HCT116 (cell line): Measurements from ENCODE around the gene IGIP. TPM values are rescaled to one million over a fixed set of nuclear protein-coding genes. Genes with fewer than 3 reads are reported as not detected.

Experiments used
- ATAC-seq: fragments of 200-7000 bp; cut with Tn5 transposase; 2 replicates; pipeline ENCODE4 v1.9.1; 2020; ENCODE audit warnings: mild to moderate bottlenecking, moderate library complexity
- BruUV-seq: library from RNA; stranded (reverse); fragments of 400-500 nt; replicated peaks from 2 replicates; lab custom pipeline; 2021; lab: Mats Ljungman, UMichigan
- CTCF ChIA-PET: fragments of 300-600 bp; sonication (Branson Sonifier 250); formaldehyde crosslinking; loops from one replicate; lab custom pipeline; 2021; ENCODE audit warnings: antibody characterized with exemption; lab: Charles Lee
- POLR2A ChIA-PET: fragments of 300-600, 350-600 bp; sonication (Branson Sonifier 250); formaldehyde crosslinking; loops from one replicate; lab custom pipeline; 2021; ENCODE audit warnings: antibody characterized with exemption; lab: Charles Lee
- RAD21 ChIA-PET, 2 experiments: fragments of 300-600 bp; sonication (Branson Sonifier 250); formaldehyde crosslinking; loops; one replicate each; lab custom pipeline; 2023; ENCODE audit warnings: low total read pairs in 2 of 2; ENCODE audit not compliant: uncharacterized antibody in 2 of 2, unreplicated experiment in 2 of 2, low non-redundant PET in 1 of 2; lab: Charles Lee
- DNase-seq: peaks from one replicate; pipeline ENCODE4 v3.0.0-alpha.2; 2010; ENCODE audit warnings: low read depth, low spot score
- H2AFZ ChIP-seq: fragments of 200-600 bp; shearing (Covaris generic), sonication (generic); 2 replicates; pipeline ENCODE4 v1.6.1; 2017; ENCODE audit warnings: low read depth, mixed run types, mixed read lengths, antibody characterized with exemption, low read length; ENCODE audit not compliant: poor library complexity, severe bottlenecking
- H3K27ac ChIP-seq: 2 replicates; pipeline ENCODE4 v1.5.1; 2012; ENCODE audit warnings: low read depth, low read length
- H3K27me3 ChIP-seq: fragments of 200-600 bp; sonication (generic); 2 replicates; pipeline ENCODE4 v1.6.1; 2016; ENCODE audit warnings: mixed run types, low read length, mixed read lengths; ENCODE audit not compliant: insufficient read depth
- H3K36me3 ChIP-seq, 2 experiments: fragments of 200-500 bp in 1 of 2; fragments of 200-600 bp in 1 of 2; sonication (Bioruptor generic) in 1 of 2; sonication (generic) in 1 of 2; 2 replicates each; pipeline versions ENCODE4 v1.5.1 to v1.6.1; 2014 to 2016; ENCODE audit warnings: low read length in 2 of 2, inconsistent platforms in 1 of 2, mixed read lengths in 1 of 2, mixed run types in 1 of 2; ENCODE audit not compliant: insufficient read depth in 2 of 2, control insufficient read depth in 1 of 2
- H3K4me1 ChIP-seq, 2 experiments: fragments of 200-600 bp in 1 of 2; sonication (generic) in 1 of 2; 2 replicates each; pipeline versions ENCODE4 v1.5.1 to v1.6.1; 2012 to 2017; ENCODE audit warnings: low read length in 2 of 2, inconsistent platforms in 1 of 2, mild to moderate bottlenecking in 1 of 2, mixed read lengths in 1 of 2, mixed run types in 1 of 2, moderate library complexity in 1 of 2; ENCODE audit not compliant: insufficient read depth in 2 of 2, control insufficient read depth in 1 of 2
- H3K4me2 ChIP-seq: fragments of 200-600 bp; sonication (generic); 2 replicates; pipeline ENCODE4 v1.6.1; 2017; ENCODE audit warnings: mixed run types, low read length, mixed read lengths
- H3K4me3 ChIP-seq, 2 experiments: fragments of 200-600 bp in 1 of 2; sonication (generic) in 1 of 2; replicated peaks in 1 of 2; 2 replicates each; pipeline ENCODE4 v1.5.1; 2011 to 2016; ENCODE audit warnings: low read length in 2 of 2, control low read depth in 1 of 2, low read depth in 1 of 2, mild to moderate bottlenecking in 1 of 2, mixed read lengths in 1 of 2, mixed run types in 1 of 2
- H3K79me2 ChIP-seq: fragments of 200-600 bp; sonication (generic); 2 replicates; pipeline ENCODE4 v1.6.1; 2017; ENCODE audit warnings: mild to moderate bottlenecking, mixed run types, low read length, moderate library complexity, mixed read lengths; ENCODE audit not compliant: insufficient read depth
- H3K9ac ChIP-seq: fragments of 200-600 bp; sonication (generic); 2 replicates; pipeline ENCODE4 v1.6.1; 2016; ENCODE audit warnings: low read length, mixed read lengths
- H3K9me2 ChIP-seq: fragments of 200-600 bp; sonication (generic), shearing (Covaris generic); 2 replicates; pipeline ENCODE4 v1.6.1; 2017; ENCODE audit warnings: mixed run types, mild to moderate bottlenecking, moderate library complexity; ENCODE audit not compliant: insufficient read depth
- H3K9me3 ChIP-seq, 2 experiments: fragments of 200-500 bp in 1 of 2; fragments of 200-600 bp in 1 of 2; sonication (Bioruptor generic) in 1 of 2; sonication (generic) in 1 of 2; 2 replicates each; pipeline ENCODE4 v1.6.1; 2014 to 2017; ENCODE audit warnings: low read length in 2 of 2, mixed read lengths in 2 of 2, inconsistent platforms in 1 of 2, low read depth in 1 of 2, mild to moderate bottlenecking in 1 of 2, mixed run types in 1 of 2, moderate library complexity in 1 of 2; ENCODE audit not compliant: control insufficient read depth in 1 of 2, insufficient read depth in 1 of 2
- H4K20me1 ChIP-seq: fragments of 200-600 bp; sonication (generic), shearing (Covaris generic); 2 replicates; pipeline ENCODE4 v1.6.1; 2017; ENCODE audit warnings: mixed run types, mild to moderate bottlenecking, moderate library complexity; ENCODE audit not compliant: insufficient read depth
- YY1 ChIP-seq: IDR thresholded peaks from 2 replicates; pipeline ENCODE4 v1.6.1; 2011; ENCODE audit warnings: low read length, low read depth, moderate library complexity, mild to moderate bottlenecking; ENCODE audit not compliant: insufficient replicate concordance; ENCODE audit errors: extremely low read depth
- intact Hi-C: fragments of 100-400 bp; cut with micrococcal nuclease; formaldehyde crosslinking; loops from 2 replicates; pipeline ENCODE4 v1.10.0; 2022
- total RNA-seq: library from RNA; stranded (reverse); gene quantifications from one replicate; pipeline ENCODE4 v1.2.1, GENCODE V29; 2021; ENCODE audit not compliant: unreplicated experiment
- TF ChIP-seq, protein P1 (sequence below), 3 experiments: fragments of 200-600 bp in 1 of 3; sonication (generic) in 1 of 3; IDR thresholded peaks in 2 of 3; conservative IDR thresholded peaks in 1 of 3; 2 replicates each; pipeline ENCODE4 v1.5.1; 2012 to 2017; ENCODE audit warnings: low read depth in 2 of 3, low read length in 2 of 3, antibody characterized with exemption in 1 of 3, borderline replicate concordance in 1 of 3, control low read depth in 1 of 3, mild to moderate bottlenecking in 1 of 3, mixed read lengths in 1 of 3, mixed run types in 1 of 3, moderate library complexity in 1 of 3; ENCODE audit not compliant: insufficient read depth in 1 of 3

Gene IGIP
- total RNA-seq, 1 experiment from 2014 or later, result 5.2 TPM

DNA sequence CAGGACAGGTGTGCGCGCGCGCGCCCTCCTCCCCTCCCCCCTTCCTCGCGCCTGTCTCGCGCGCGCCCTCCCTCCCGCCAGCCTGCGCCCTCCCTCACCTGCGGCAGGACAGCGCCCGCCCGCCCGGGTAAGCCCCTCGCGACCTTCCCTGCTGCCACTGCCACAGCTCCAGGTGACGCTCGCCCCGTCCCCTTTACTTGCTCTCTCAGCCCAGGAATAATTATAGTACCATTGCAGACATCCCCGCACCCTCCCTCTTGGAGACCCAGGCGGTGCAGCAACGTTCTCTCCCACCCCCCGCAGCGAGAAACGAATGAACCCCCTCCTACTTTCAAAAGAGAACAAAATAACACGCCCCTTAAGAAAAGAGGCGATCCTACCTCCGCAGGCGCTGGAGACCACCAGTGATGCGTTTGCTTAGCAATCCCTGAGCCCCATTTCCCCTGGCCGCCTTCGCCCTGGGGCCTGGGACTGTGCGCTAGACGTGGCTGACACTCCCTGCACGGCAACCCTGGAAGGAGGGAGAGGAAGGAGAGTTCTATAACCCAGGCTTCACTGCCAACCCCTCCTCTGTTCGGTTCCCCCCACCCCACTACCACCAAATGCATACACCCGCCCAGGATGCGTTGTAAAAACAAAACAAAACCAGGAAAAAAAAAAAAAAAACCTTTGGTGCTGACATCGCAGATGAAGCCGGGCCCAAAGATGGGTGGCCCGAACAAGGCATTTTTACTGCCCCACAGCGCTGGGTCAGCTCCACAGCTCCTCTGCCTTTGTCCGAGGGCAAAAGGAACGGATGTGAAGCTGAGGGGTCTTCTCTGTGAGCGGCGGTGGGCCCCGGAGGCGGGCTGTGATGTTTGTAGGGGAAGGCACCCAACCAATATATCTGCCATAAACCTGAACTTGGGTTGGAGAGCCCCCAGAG is 17.4 kb upstream of the IGIP start:
- peaks cover 52% of the 10 kb centered on the region for H3K79me2 ChIP-seq
- peak; percentile 13 for ATAC-seq
- ChIA-PET CTCF (interaction anchor here (0.8 to 2.1 kb wide), 2 partner anchors 10 to 333 kb away, joined by 3 to 6 read pairs; no protein-coding TSS in a partner anchor), POLR2A (interaction anchor here (0.6 to 1.6 kb wide), 4 partner anchors 12 to 242 kb away, joined by 3 to 5 read pairs (median 4); no protein-coding TSS in a partner anchor), RAD21 (interaction anchor here in 1 of 2 experiments (0.7 kb wide), 1 partner anchor 36 kb away, joined by 7 read pairs; no protein-coding TSS in a partner anchor)
- no peaks in the 10 kb centered on the region for H3K27me3 ChIP-seq
- peaks cover 10 to 42% of the 10 kb centered on the region in 2 experiments for H3K4me1 ChIP-seq
- BruUV-seq, result no TSS peak
- peak overlapping the region; percentile 87 to 94 for H3K4me3 ChIP-seq
- no peak overlapping the region for H2AFZ ChIP-seq
- H3K9me3 ChIP-seq, result no peaks in the 10 kb centered on the region
- no peak for DNase-seq
- H3K4me2 ChIP-seq, result peak overlapping the region; percentile 95
- TF ChIP-seq, protein P1, sequence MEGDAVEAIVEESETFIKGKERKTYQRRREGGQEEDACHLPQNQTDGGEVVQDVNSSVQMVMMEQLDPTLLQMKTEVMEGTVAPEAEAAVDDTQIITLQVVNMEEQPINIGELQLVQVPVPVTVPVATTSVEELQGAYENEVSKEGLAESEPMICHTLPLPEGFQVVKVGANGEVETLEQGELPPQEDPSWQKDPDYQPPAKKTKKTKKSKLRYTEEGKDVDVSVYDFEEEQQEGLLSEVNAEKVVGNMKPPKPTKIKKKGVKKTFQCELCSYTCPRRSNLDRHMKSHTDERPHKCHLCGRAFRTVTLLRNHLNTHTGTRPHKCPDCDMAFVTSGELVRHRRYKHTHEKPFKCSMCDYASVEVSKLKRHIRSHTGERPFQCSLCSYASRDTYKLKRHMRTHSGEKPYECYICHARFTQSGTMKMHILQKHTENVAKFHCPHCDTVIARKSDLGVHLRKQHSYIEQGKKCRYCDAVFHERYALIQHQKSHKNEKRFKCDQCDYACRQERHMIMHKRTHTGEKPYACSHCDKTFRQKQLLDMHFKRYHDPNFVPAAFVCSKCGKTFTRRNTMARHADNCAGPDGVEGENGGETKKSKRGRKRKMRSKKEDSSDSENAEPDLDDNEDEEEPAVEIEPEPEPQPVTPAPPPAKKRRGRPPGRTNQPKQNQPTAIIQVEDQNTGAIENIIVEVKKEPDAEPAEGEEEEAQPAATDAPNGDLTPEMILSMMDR (IDR thresholded peaks at IDR 0.05 in 2 of 3, conservative IDR thresholded peaks at IDR 0.05 in 1 of 3; ENCODE audit: borderline replicate concordance in 1 of 3, insufficient read depth in 1 of 3, low read depth in 2 of 3, low read length in 2 of 3), result no peak
- TF ChIP-seq YY1, result peak; percentile 25
- H3K36me3 ChIP-seq, result no peaks in the 10 kb centered on the region
- intact Hi-C loops, result no loop called here
- H3K9ac ChIP-seq, result peak overlapping the region; percentile 83
- no peaks in the 10 kb centered on the region for H4K20me1 ChIP-seq
- H3K27ac ChIP-seq, result peak overlapping the region; percentile 89
- no peaks in the 10 kb centered on the region for H3K9me2 ChIP-seq
